HL-60 (cell line): Measurements from ENCODE around the gene CHST9.
"Not testable (repeated sequence)": the region's sequence is repeated elsewhere in the genome, so short reads cannot be mapped to it uniquely, and the experiment has no call there.

Experiments
- DNase-seq, 2 experiments: peaks; one replicate each; pipeline ENCODE4 v3.0.0-alpha.2; 2010 to 2020; ENCODE audit warnings: low read depth in 1 of 2, low spot score in 1 of 2
- H3K27ac ChIP-seq: fragments of 250-450 bp; sonication (Bioruptor Pico); replicated peaks from 2 replicates; pipeline ENCODE4 v1.5.1; 2020; ENCODE audit warnings: mild to moderate bottlenecking, moderate library complexity
- H3K27me3 ChIP-seq: fragments of 250-450 bp; sonication (Bioruptor Pico); 2 replicates; pipeline ENCODE4 v1.5.1; 2021; ENCODE audit warnings: mild to moderate bottlenecking, moderate library complexity; ENCODE audit not compliant: insufficient read depth, poor library complexity, severe bottlenecking
- H3K4me3 ChIP-seq: replicated peaks from 2 replicates; pipeline ENCODE4 v1.5.1; 2011; ENCODE audit warnings: mild to moderate bottlenecking, control low read depth, low read length; ENCODE audit not compliant: insufficient read depth
- GABPA ChIP-seq: IDR thresholded peaks from 2 replicates; pipeline ENCODE4 v1.6.1; 2012; ENCODE audit warnings: low read depth
- POLR2AphosphoS5 ChIP-seq: IDR thresholded peaks from 2 replicates; pipeline ENCODE4 v1.6.1; 2012; ENCODE audit warnings: low read depth
- SPI1 ChIP-seq: IDR thresholded peaks from 2 replicates; pipeline ENCODE4 v1.6.1; 2012; ENCODE audit warnings: low read depth, mild to moderate bottlenecking, borderline replicate concordance
- TF ChIP-seq, protein P1 (sequence below): IDR thresholded peaks from one replicate; pipeline ENCODE4 v1.5.1; 2011; ENCODE audit warnings: low read length, control low read depth, inconsistent platforms; ENCODE audit not compliant: insufficient read depth
- TF ChIP-seq, protein P2 (sequence below): IDR thresholded peaks from 2 replicates; pipeline ENCODE4 v1.6.1; 2012; ENCODE audit warnings: low read depth; ENCODE audit not compliant: insufficient replicate concordance

Gene CHST9

DNA sequence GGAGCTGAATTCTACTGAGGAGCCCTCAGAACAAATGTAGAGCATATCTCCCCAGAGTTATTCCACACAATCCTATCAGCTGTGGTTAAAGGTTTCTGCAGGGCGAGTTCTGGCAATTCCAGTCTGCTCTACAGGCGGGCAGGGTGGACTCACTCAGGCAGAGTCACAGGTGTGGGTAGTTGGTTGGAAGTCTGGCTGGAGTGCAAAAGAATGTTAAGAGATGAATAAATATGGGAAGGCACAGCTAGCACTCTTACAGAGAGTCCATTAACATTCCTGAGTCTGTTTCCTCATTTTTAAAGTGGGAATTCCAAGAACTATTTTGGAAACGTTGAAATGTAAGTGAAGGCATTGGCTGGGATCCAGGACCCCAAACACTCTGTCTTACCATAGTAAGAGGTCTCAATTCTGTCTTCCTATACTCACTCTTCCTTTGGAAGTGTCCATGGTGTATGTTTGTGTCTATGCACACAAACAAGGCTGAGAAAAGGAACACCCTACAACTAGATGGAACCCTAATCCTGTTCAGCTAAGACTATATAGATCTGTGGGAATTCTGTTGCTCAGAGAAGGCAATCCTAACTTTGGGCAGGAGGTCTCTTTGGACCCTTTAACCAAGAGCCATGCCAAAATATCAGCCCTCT, 256.3 kb downstream of the CHST9 start:
- Histone ChIP-seq H3K4me3 (no peak overlapping the region), H3K27ac (no peak overlapping the region), H3K27me3 (no peaks in the 10 kb centered on the region)
- TF ChIP-seq, protein P1, sequence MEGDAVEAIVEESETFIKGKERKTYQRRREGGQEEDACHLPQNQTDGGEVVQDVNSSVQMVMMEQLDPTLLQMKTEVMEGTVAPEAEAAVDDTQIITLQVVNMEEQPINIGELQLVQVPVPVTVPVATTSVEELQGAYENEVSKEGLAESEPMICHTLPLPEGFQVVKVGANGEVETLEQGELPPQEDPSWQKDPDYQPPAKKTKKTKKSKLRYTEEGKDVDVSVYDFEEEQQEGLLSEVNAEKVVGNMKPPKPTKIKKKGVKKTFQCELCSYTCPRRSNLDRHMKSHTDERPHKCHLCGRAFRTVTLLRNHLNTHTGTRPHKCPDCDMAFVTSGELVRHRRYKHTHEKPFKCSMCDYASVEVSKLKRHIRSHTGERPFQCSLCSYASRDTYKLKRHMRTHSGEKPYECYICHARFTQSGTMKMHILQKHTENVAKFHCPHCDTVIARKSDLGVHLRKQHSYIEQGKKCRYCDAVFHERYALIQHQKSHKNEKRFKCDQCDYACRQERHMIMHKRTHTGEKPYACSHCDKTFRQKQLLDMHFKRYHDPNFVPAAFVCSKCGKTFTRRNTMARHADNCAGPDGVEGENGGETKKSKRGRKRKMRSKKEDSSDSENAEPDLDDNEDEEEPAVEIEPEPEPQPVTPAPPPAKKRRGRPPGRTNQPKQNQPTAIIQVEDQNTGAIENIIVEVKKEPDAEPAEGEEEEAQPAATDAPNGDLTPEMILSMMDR, result no peak
- no peak for TF ChIP-seq POLR2AphosphoS5
- TF ChIP-seq, protein P2, sequence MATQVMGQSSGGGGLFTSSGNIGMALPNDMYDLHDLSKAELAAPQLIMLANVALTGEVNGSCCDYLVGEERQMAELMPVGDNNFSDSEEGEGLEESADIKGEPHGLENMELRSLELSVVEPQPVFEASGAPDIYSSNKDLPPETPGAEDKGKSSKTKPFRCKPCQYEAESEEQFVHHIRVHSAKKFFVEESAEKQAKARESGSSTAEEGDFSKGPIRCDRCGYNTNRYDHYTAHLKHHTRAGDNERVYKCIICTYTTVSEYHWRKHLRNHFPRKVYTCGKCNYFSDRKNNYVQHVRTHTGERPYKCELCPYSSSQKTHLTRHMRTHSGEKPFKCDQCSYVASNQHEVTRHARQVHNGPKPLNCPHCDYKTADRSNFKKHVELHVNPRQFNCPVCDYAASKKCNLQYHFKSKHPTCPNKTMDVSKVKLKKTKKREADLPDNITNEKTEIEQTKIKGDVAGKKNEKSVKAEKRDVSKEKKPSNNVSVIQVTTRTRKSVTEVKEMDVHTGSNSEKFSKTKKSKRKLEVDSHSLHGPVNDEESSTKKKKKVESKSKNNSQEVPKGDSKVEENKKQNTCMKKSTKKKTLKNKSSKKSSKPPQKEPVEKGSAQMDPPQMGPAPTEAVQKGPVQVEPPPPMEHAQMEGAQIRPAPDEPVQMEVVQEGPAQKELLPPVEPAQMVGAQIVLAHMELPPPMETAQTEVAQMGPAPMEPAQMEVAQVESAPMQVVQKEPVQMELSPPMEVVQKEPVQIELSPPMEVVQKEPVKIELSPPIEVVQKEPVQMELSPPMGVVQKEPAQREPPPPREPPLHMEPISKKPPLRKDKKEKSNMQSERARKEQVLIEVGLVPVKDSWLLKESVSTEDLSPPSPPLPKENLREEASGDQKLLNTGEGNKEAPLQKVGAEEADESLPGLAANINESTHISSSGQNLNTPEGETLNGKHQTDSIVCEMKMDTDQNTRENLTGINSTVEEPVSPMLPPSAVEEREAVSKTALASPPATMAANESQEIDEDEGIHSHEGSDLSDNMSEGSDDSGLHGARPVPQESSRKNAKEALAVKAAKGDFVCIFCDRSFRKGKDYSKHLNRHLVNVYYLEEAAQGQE, result no peak
- no peak for TF ChIP-seq GABPA
- no peak for TF ChIP-seq SPI1
- DNase-seq, result no peak

DNA sequence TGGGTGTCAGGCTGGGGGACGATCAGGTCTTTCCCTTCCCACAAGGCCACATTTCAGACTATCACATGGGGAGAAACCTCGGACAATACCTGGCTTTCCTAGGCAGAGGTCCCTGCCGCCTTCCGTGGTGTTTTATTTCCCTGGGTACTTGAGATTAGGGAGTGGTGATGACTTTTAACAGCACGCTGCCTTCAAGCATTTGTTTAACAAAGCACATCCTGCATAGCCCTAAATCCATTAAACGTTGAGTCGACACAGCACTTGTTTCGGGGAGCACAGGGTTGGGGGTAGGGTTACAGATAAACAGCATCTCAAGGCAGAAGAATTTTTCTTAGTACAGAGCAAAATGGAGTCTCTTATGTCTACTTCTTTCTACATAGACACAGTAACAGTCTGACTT, 257.3 kb downstream of the CHST9 start:
- H3K4me3 ChIP-seq, H3K27me3 ChIP-seq, H3K27ac ChIP-seq, DNase-seq: not testable (repeated sequence)

DNA sequence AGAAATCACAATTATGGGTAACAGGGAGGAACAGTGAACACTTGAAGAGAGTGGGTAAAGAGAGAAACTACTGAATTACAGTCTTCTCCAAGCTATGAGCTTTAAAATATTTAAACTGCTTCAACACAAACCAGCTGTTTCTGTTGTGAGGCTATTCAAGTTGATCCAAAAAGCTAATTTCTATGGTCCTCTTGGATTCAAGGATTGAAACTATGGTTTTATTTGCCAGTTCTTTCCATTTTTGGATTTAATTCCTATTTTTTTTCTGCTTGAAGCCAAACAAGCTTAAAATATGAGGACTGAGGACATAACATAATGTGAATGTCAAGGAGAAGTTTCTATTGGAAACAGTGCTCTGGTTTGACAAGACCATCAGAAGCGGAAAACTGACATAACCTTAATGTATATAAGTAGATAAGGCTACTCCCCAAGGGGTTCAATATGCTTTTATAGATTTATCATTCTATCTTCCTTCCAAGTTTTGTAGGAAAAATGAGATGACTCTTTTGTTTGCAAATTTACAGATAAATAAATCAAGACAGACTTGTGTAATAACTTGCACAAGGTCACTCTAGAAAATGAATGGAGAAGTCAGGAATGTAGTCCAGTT, 258.9 kb downstream of the CHST9 start:
- Histone ChIP-seq H3K27me3 (no peaks in the 10 kb centered on the region), H3K4me3 (no peak overlapping the region), H3K27ac (no peak overlapping the region)
- DNase-seq, result no peak
- TF ChIP-seq SPI1, result no peak
- TF ChIP-seq, protein P2, result no peak
- TF ChIP-seq, protein P1, result no peak
- TF ChIP-seq POLR2AphosphoS5, result no peak
- no peak for TF ChIP-seq GABPA

DNA sequence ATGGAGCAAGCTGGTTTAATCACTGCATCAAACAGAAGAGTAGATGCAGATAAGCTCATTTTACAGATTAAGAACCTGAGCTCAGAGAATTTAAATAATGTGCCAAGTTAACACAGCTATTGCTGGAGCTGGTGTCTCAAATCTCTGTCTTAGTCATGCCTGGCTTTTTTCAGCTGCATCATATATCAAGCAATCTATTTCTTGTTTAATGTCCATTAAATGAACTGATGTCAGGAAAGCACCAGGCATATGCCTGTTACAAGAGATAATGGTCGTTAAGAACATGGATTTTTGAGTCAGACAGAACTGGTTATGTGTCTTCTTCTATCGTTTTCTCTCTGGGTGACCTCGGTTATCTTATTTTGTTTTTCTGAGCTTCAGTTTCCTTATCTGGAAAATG, 259.8 kb downstream of the CHST9 start:
- Histone ChIP-seq H3K27me3 (no peaks in the 10 kb centered on the region), H3K27ac (no peak overlapping the region), H3K4me3 (no peak overlapping the region)
- TF ChIP-seq GABPA (no peak), SPI1 (no peak), POLR2AphosphoS5 (no peak)
- TF ChIP-seq, protein P1, result no peak
- TF ChIP-seq, protein P2, result no peak
- no peak for DNase-seq
